Left renal cortex interstitium (tissue), 4 donors: ENCODE results near the gene LRSAM1. TPM values are rescaled to one million over a fixed set of nuclear protein-coding genes. Genes with fewer than 3 reads are reported as not detected.
A peak's percentile ranks its signal among the peaks of the same experiment; 100 is the strongest.
"Not testable (repeated sequence)": the region's sequence is repeated elsewhere in the genome, so short reads cannot be mapped to it uniquely, and the experiment has no call there.

ENCODE experiments used
- DNase-seq, 4 donors: peaks; one replicate each; pipeline ENCODE4 v3.0.0-alpha.2; 2013; ENCODE audit warnings: low read depth in 4 of 4, low spot score in 2 of 4, missing footprints in 1 of 4
- polyA plus RNA-seq, 4 donors: library from polyadenylated mRNA; unstranded; fragments of 120-200 nt; gene quantifications; one replicate each; pipeline ENCODE4 v1.2.1, GENCODE V29; 2013; ENCODE audit not compliant: insufficient read length in 4 of 4

Gene LRSAM1
- polyA plus RNA-seq, 4 donors = 14.2 to 26.1 (median 19.1) TPM

- no peak for DNase-seq
Measured at GRCh38 chr9:127455324-127455992, 4.1 kb downstream of the LRSAM1 start.

- no peak for DNase-seq
Measured at GRCh38 chr9:127457191-127457878, 6.0 kb downstream of the LRSAM1 start.

- DNase-seq = no peak
Measured at GRCh38 chr9:127458921-127459320, 7.6 kb downstream of the LRSAM1 start.

- DNase-seq = no peak
Measured at GRCh38 chr9:127463382-127463781, 12.1 kb downstream of the LRSAM1 start.

- DNase-seq = no peak
Measured at GRCh38 chr9:127463911-127464310, 12.6 kb downstream of the LRSAM1 start.

GRCh38 chr9:127466407-127466917 is 15.2 kb downstream of the LRSAM1 start:
- not testable (repeated sequence) for DNase-seq

GRCh38 chr9:127467621-127468020 is 16.3 kb downstream of the LRSAM1 start:
- no peak for DNase-seq

GRCh38 chr9:127470662-127471061 is 19.4 kb downstream of the LRSAM1 start:
- DNase-seq = no peak

- no peak for DNase-seq
Measured at GRCh38 chr9:127473501-127473900, 22.2 kb downstream of the LRSAM1 start.

- no peak for DNase-seq
Measured at GRCh38 chr9:127473932-127474331, 22.6 kb downstream of the LRSAM1 start.

GRCh38 chr9:127474592-127474991 is 23.3 kb downstream of the LRSAM1 start:
- no peak for DNase-seq

GRCh38 chr9:127479507-127480081 is 28.3 kb downstream of the LRSAM1 start:
- DNase-seq = no peak

GRCh38 chr9:127482662-127483061 is 31.4 kb downstream of the LRSAM1 start:
- no peak for DNase-seq

- DNase-seq = no peak
Measured at GRCh38 chr9:127485995-127486394, 34.7 kb downstream of the LRSAM1 start.

GRCh38 chr9:127488946-127489345 is 37.6 kb downstream of the LRSAM1 start:
- no peak for DNase-seq

- DNase-seq = peak in 1 of 4 donors; percentile 19
Measured at GRCh38 chr9:127489471-127490115, 38.3 kb downstream of the LRSAM1 start.

GRCh38 chr9:127490535-127491230 is 39.4 kb downstream of the LRSAM1 start:
- no peak for DNase-seq

- no peak for DNase-seq
Measured at GRCh38 chr9:127491516-127491915, 40.2 kb downstream of the LRSAM1 start.

GRCh38 chr9:127492616-127493015 is 41.3 kb downstream of the LRSAM1 start:
- no peak for DNase-seq

- DNase-seq = no peak
Measured at GRCh38 chr9:127493592-127494303, 42.4 kb downstream of the LRSAM1 start.
